IPS-11a (cell line): Measurements from ENCODE around the gene ANKH.
"Not testable (repeated sequence)": the region's sequence is repeated elsewhere in the genome, so short reads cannot be mapped to it uniquely, and the experiment has no call there.

Experiments
- H3K4me3 ChIP-seq: one replicate; pipeline ENCODE4 v1.5.1; 2013; ENCODE audit warnings: low read depth, low read length, control low read depth

Gene ANKH

GRCh38 chr5:14797385-14797784 is 74.2 kb downstream of the ANKH start:
- H3K4me3 ChIP-seq: not testable (repeated sequence)

GRCh38 chr5:14794583-14795230 is 76.9 kb downstream of the ANKH start:
- H3K4me3 ChIP-seq: no peak overlapping the region

- H3K4me3 ChIP-seq: no peak overlapping the region
These were observed 77.7 kb downstream of the ANKH start for GRCh38 chr5:14793851-14794250.

GRCh38 chr5:14790911-14791310 is 80.7 kb downstream of the ANKH start:
- no peak overlapping the region for H3K4me3 ChIP-seq

- H3K4me3 ChIP-seq: no peak overlapping the region
These were observed 81.4 kb downstream of the ANKH start for GRCh38 chr5:14790220-14790619.

- H3K4me3 ChIP-seq: no peak overlapping the region
These were observed 83.6 kb downstream of the ANKH start for GRCh38 chr5:14787801-14788579.

- no peak overlapping the region for H3K4me3 ChIP-seq
These were observed 87.9 kb downstream of the ANKH start for GRCh38 chr5:14783691-14784090.

- no peak overlapping the region for H3K4me3 ChIP-seq
These were observed 89.0 kb downstream of the ANKH start for GRCh38 chr5:14782591-14782990.

GRCh38 chr5:14781106-14781505 is 90.5 kb downstream of the ANKH start:
- no peak overlapping the region for H3K4me3 ChIP-seq

- no peak overlapping the region for H3K4me3 ChIP-seq
These were observed 91.6 kb downstream of the ANKH start for GRCh38 chr5:14779975-14780374.

- H3K4me3 ChIP-seq: no peak overlapping the region
These were observed 92.8 kb downstream of the ANKH start for GRCh38 chr5:14778792-14779070.

GRCh38 chr5:14777932-14778791 is 93.4 kb downstream of the ANKH start:
- no peak overlapping the region for H3K4me3 ChIP-seq

GRCh38 chr5:14777187-14777586 is 94.4 kb downstream of the ANKH start:
- no peak overlapping the region for H3K4me3 ChIP-seq

GRCh38 chr5:14776602-14777001 is 95.0 kb downstream of the ANKH start:
- H3K4me3 ChIP-seq: no peak overlapping the region

- no peak overlapping the region for H3K4me3 ChIP-seq
These were observed 95.7 kb downstream of the ANKH start for GRCh38 chr5:14775857-14776256.

GRCh38 chr5:14773588-14773987 is 98.0 kb downstream of the ANKH start:
- H3K4me3 ChIP-seq: no peak overlapping the region

GRCh38 chr5:14771972-14772371 is 99.6 kb downstream of the ANKH start:
- H3K4me3 ChIP-seq: no peak overlapping the region

- H3K4me3 ChIP-seq: no peak overlapping the region
These were observed 100.4 kb downstream of the ANKH start for GRCh38 chr5:14771189-14771588.

- no peak overlapping the region for H3K4me3 ChIP-seq
These were observed 102.8 kb downstream of the ANKH start for GRCh38 chr5:14768508-14769365.

- H3K4me3 ChIP-seq: no peak overlapping the region
These were observed 103.7 kb downstream of the ANKH start for GRCh38 chr5:14767735-14768507.
